Smooth muscle cell (in vitro differentiated cells): ENCODE results near the gene MRPL2. TPM values are rescaled to one million over a fixed set of nuclear protein-coding genes. Genes with fewer than 3 reads are reported as not detected.

Source experiments
- DNase-seq: peaks from one replicate; lab custom pipeline; 2025; ENCODE audit not compliant: unreplicated experiment; lab: John Stamatoyannopoulos, UW
- H2AFZ ChIP-seq: fragments of 200-600 bp; sonication (generic); 2 replicates; pipeline ENCODE4 v1.6.0; 2016; ENCODE audit warnings: antibody characterized with exemption, low read depth, mild to moderate bottlenecking
- H3F3A ChIP-seq: fragments of 200-600 bp; sonication (generic); 2 replicates; pipeline ENCODE4 v1.6.0; 2017; ENCODE audit warnings: antibody characterized with exemption, low read depth
- H3K27ac ChIP-seq: fragments of 200-600 bp; sonication (generic); 2 replicates; pipeline ENCODE4 v1.5.1; 2016; ENCODE audit warnings: low read depth, mild to moderate bottlenecking
- H3K27me3 ChIP-seq: fragments of 200-600 bp; sonication (generic); 2 replicates; pipeline ENCODE4 v1.6.1; 2016; ENCODE audit warnings: low read depth, mild to moderate bottlenecking
- H3K36me3 ChIP-seq: fragments of 200-600 bp; sonication (generic); 2 replicates; pipeline ENCODE4 v1.5.1; 2016; ENCODE audit warnings: low read depth
- H3K4me1 ChIP-seq: fragments of 200-600 bp; sonication (generic); 2 replicates; pipeline ENCODE4 v1.5.1; 2016; ENCODE audit warnings: low read depth
- H3K4me2 ChIP-seq: fragments of 200-600 bp; sonication (generic); 2 replicates; pipeline ENCODE4 v1.6.0; 2016; ENCODE audit warnings: mild to moderate bottlenecking
- H3K4me3 ChIP-seq: fragments of 200-600 bp; sonication (generic); 2 replicates; pipeline ENCODE4 v1.5.1; 2016; ENCODE audit warnings: mild to moderate bottlenecking
- H3K79me2 ChIP-seq: fragments of 200-600 bp; sonication (generic); 2 replicates; pipeline ENCODE4 v1.6.0; 2016; ENCODE audit warnings: low read depth, mild to moderate bottlenecking
- H3K9ac ChIP-seq: fragments of 200-600 bp; sonication (generic); 2 replicates; pipeline ENCODE4 v1.6.0; 2016; ENCODE audit warnings: low read depth
- H3K9me3 ChIP-seq: fragments of 200-600 bp; sonication (generic); replicated peaks from 2 replicates; pipeline ENCODE4 v1.5.1; 2016; ENCODE audit warnings: low read depth
- H4K20me1 ChIP-seq: fragments of 200-600 bp; sonication (generic); 2 replicates; pipeline ENCODE4 v1.6.0; 2016; ENCODE audit warnings: low read depth
- WGBS: methylation state at CpG from one replicate; pipeline ENCODE4 v1.1.7; 2016; ENCODE audit warnings: low lambda C conversion rate; 5-methylcytosine and 5-hydroxymethylcytosine counted together
- polyA plus RNA-seq: library from polyadenylated mRNA; unstranded; fragments of >200 nt; fragmentation: Nextera tagmentation; extraction: Ambion mirVana; gene quantifications from 2 replicates; pipeline ENCODE4 v1.2.1, GENCODE V29; 2016
- total RNA-seq: library from RNA; depleted of rRNA; stranded (reverse); fragments of >200 nt; gene quantifications from 2 replicates; pipeline ENCODE4 v1.2.3, GENCODE V29; 2014
- TF ChIP-seq, protein P1 (sequence below): fragments of 200-600 bp; sonication (generic); IDR thresholded peaks from 2 replicates; pipeline ENCODE4 v1.5.1; 2017; ENCODE audit warnings: borderline replicate concordance, mild to moderate bottlenecking, antibody characterized with exemption; ENCODE audit not compliant: insufficient read depth, poor library complexity, severe bottlenecking

Gene MRPL2
- total and polyA plus RNA-seq, 2 experiments from 2014 or later = 24.0 to 112 TPM

DNA sequence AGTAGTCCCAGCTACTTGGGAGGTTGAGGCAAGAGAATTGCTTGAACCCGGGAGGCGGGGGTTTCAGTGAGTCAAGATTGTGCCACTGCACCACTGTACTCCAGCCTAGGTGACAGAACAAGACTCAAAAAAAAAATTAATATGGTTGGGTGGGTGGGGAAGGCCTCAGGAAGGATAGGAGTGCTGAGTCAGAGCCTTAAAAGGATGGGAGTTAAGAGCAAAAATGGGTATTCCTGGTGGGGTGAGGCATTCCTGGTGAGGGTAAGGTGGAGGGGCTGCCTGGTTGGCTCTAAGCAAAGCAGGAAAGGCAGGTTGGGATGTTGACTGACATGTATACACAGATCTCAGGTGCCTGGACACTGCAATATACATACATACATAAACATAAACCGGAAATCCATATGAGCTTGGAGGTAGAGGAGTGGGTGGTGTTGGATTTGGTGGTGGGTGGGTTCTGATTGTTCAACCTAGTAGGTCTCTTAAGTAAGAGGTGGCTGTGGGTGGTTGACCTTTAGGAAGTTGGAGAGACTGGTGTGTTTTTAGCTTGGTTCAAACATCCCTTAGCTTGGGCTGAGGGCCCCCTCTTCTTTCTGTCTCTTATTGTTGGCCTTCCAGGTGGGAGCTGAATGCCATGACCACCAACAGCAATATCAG lies 39.1 kb downstream of the MRPL2 start:
- DNase-seq = no peak
- TF ChIP-seq, protein P1, sequence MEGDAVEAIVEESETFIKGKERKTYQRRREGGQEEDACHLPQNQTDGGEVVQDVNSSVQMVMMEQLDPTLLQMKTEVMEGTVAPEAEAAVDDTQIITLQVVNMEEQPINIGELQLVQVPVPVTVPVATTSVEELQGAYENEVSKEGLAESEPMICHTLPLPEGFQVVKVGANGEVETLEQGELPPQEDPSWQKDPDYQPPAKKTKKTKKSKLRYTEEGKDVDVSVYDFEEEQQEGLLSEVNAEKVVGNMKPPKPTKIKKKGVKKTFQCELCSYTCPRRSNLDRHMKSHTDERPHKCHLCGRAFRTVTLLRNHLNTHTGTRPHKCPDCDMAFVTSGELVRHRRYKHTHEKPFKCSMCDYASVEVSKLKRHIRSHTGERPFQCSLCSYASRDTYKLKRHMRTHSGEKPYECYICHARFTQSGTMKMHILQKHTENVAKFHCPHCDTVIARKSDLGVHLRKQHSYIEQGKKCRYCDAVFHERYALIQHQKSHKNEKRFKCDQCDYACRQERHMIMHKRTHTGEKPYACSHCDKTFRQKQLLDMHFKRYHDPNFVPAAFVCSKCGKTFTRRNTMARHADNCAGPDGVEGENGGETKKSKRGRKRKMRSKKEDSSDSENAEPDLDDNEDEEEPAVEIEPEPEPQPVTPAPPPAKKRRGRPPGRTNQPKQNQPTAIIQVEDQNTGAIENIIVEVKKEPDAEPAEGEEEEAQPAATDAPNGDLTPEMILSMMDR = no peak
- H3K9me3 ChIP-seq = no peaks in the 10 kb centered on the region
- H3K36me3 ChIP-seq = no peaks in the 10 kb centered on the region
- H3K4me2 ChIP-seq = peak overlapping the region; percentile 100
- no peak overlapping the region for H3K4me3 ChIP-seq
- peaks cover 56% of the 10 kb centered on the region for H3K79me2 ChIP-seq
- 97% methylated on average over 3 of the region's 3 CpGs for WGBS
- peaks cover 32% of the 10 kb centered on the region for H3F3A ChIP-seq
- no peaks in the 10 kb centered on the region for H3K27me3 ChIP-seq
- peak overlapping the region; percentile 86 for H3K27ac ChIP-seq
- no peak overlapping the region for H2AFZ ChIP-seq
- H3K4me1 ChIP-seq = peaks cover 16% of the 10 kb centered on the region
- peaks cover 43% of the 10 kb centered on the region for H4K20me1 ChIP-seq
- no peak overlapping the region for H3K9ac ChIP-seq

DNA sequence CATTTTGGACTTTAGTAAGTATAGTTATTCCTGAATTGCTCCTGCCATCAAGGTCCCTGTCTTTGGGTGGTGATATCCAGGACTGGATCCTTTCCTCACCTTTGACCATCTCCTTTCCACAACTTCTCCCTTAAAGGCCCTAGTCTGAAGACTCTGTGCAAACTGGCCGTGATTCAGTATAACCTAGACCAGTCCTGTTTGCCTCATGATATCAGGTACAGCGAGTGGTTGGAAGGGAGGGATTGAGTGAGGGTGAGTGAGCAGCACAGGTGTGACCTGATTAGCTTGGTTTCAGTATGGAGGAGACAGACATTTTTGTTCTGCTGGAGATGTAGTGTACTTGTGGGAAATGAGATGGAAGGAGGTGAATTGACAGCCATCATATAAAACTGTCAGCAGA lies 40.1 kb downstream of the MRPL2 start:
- Histone ChIP-seq H3K9me3 (no peaks in the 10 kb centered on the region), H4K20me1 (peaks cover 35% of the 10 kb centered on the region), H3F3A (peaks cover 27% of the 10 kb centered on the region), H3K79me2 (peaks cover 61% of the 10 kb centered on the region), H3K27ac (no peak overlapping the region), H3K27me3 (no peaks in the 10 kb centered on the region), H2AFZ (no peak overlapping the region), H3K4me2 (no peak overlapping the region), H3K9ac (no peak overlapping the region), H3K4me1 (peaks cover 16% of the 10 kb centered on the region), H3K36me3 (no peaks in the 10 kb centered on the region), H3K4me3 (no peak overlapping the region)
- TF ChIP-seq, protein P1 = no peak
- WGBS = 96% methylated on average over 2 of the region's 2 CpGs
- no peak for DNase-seq

DNA sequence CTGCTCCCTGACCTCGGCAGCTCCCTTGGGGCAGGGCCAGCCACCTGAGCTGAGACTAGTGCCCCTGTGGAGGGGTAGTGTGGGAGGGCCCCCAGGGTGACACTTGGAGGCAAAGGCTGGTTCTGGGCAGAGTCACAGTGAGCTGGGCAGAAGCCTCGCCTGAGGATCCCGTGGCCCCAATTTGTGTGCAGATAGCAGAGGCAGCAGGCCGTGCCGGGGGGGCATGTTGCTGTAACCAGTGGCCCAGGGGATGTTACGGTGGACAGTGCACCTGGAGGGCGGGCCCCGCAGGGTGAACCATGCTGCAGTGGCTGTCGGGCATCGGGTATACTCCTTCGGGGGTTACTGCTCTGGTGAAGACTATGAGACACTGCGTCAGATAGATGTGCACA lies 42.3 kb downstream of the MRPL2 start:
- DNase-seq = no peak
- Histone ChIP-seq H3K9me3 (no peaks in the 10 kb centered on the region), H2AFZ (no peak overlapping the region), H3K9ac (no peak overlapping the region), H3F3A (peaks cover 27% of the 10 kb centered on the region), H3K27me3 (no peaks in the 10 kb centered on the region), H3K27ac (no peak overlapping the region), H3K4me1 (peaks cover 13% of the 10 kb centered on the region), H3K4me2 (no peak overlapping the region), H3K4me3 (no peak overlapping the region), H4K20me1 (peaks cover 20% of the 10 kb centered on the region), H3K36me3 (no peaks in the 10 kb centered on the region), H3K79me2 (peaks cover 54% of the 10 kb centered on the region)
- WGBS = 97% methylated on average over 12 of the region's 12 CpGs
- TF ChIP-seq, protein P1 = no peak
